ENCODE results near the gene SNRK.

DNA sequence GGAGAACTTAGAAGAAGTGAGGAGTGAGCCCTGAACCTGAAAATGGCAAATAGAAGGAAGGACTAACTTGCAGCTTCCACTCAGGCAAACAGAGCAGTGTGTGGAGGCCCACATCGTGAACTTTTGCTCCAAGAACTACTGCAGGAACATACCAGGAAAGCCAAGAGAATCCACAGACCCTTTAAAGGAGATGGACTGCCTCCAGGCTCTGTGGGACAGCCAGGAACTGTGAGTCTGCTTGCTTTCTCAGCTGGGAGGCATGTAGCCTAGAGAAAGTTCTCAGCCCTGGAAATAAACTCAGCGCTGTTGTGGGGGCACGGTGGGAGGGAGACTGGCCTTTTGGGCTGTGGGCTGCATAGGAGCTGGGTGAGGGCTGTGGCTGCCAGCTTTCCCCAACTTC lies 93.0 kb downstream of the SNRK start:
- TF ChIP-seq, protein P1, sequence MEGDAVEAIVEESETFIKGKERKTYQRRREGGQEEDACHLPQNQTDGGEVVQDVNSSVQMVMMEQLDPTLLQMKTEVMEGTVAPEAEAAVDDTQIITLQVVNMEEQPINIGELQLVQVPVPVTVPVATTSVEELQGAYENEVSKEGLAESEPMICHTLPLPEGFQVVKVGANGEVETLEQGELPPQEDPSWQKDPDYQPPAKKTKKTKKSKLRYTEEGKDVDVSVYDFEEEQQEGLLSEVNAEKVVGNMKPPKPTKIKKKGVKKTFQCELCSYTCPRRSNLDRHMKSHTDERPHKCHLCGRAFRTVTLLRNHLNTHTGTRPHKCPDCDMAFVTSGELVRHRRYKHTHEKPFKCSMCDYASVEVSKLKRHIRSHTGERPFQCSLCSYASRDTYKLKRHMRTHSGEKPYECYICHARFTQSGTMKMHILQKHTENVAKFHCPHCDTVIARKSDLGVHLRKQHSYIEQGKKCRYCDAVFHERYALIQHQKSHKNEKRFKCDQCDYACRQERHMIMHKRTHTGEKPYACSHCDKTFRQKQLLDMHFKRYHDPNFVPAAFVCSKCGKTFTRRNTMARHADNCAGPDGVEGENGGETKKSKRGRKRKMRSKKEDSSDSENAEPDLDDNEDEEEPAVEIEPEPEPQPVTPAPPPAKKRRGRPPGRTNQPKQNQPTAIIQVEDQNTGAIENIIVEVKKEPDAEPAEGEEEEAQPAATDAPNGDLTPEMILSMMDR (IDR thresholded peaks at IDR 0.05; ENCODE audit: insufficient read depth, low read depth, low read length): no peak
- TF ChIP-seq EZH2 (IDR thresholded peaks at IDR 0.05; ENCODE audit: insufficient read depth, low read length): no peak
